Loucy (cell line): Measurements from ENCODE around the gene ZFYVE21.

Source experiments
- H2AFZ ChIP-seq: fragments of 200-600 bp; sonication (generic); 2 replicates; pipeline ENCODE4 v1.6.0; 2016; ENCODE audit warnings: antibody characterized with exemption, mild to moderate bottlenecking, low read length, moderate library complexity
- H3F3A ChIP-seq: fragments of 200-600 bp; 2 replicates; pipeline ENCODE4 v1.6.0; 2016; ENCODE audit warnings: antibody characterized with exemption, low read depth, mild to moderate bottlenecking
- H3K27me3 ChIP-seq: fragments of 200-600 bp; sonication (generic); 2 replicates; pipeline ENCODE4 v1.6.1; 2014; ENCODE audit warnings: low read length, mild to moderate bottlenecking; ENCODE audit not compliant: insufficient read depth, poor library complexity, severe bottlenecking
- H3K36me3 ChIP-seq: fragments of 200-600 bp; sonication (generic); 2 replicates; pipeline ENCODE4 v1.6.1; 2016; ENCODE audit warnings: low read length; ENCODE audit not compliant: insufficient read depth
- H3K4me1 ChIP-seq: fragments of 200-600 bp; sonication (generic); 2 replicates; pipeline ENCODE4 v1.5.1; 2014; ENCODE audit warnings: low read length, mild to moderate bottlenecking; ENCODE audit not compliant: insufficient read depth, poor library complexity, severe bottlenecking
- H3K4me2 ChIP-seq: fragments of 200-600 bp; sonication (generic); 2 replicates; pipeline ENCODE4 v1.6.0; 2014; ENCODE audit warnings: antibody characterized with exemption, low read length, low read depth, mild to moderate bottlenecking; ENCODE audit not compliant: poor library complexity, severe bottlenecking
- H3K4me3 ChIP-seq: fragments of 200-600 bp; sonication (generic); 2 replicates; pipeline ENCODE4 v1.5.1; 2014; ENCODE audit warnings: low read length, mild to moderate bottlenecking, mixed read lengths; ENCODE audit not compliant: poor library complexity, severe bottlenecking
- H3K79me2 ChIP-seq: fragments of 200-600 bp; sonication (generic); 2 replicates; pipeline ENCODE4 v1.6.1; 2014; ENCODE audit warnings: low read length; ENCODE audit not compliant: insufficient read depth
- H3K9ac ChIP-seq: fragments of 200-600 bp; sonication (generic); 2 replicates; pipeline ENCODE4 v1.6.0; 2014; ENCODE audit warnings: mild to moderate bottlenecking, low read depth, low read length, moderate library complexity; ENCODE audit not compliant: poor library complexity, severe bottlenecking
- H3K9me2 ChIP-seq: fragments of 200-600 bp; sonication (generic); replicated peaks from 2 replicates; pipeline ENCODE4 v1.6.1; 2016; ENCODE audit warnings: low read depth, low read length, mixed read lengths
- H3K9me3 ChIP-seq: fragments of 200-600 bp; sonication (generic); 2 replicates; pipeline ENCODE4 v1.6.1; 2014; ENCODE audit warnings: mild to moderate bottlenecking, antibody characterized with exemption, low read length, low read depth; ENCODE audit not compliant: insufficient read depth
- H4K20me1 ChIP-seq: fragments of 200-600 bp; sonication (generic); 2 replicates; pipeline ENCODE4 v1.6.0; 2014; ENCODE audit warnings: antibody characterized with exemption, low read length, mild to moderate bottlenecking; ENCODE audit not compliant: insufficient read depth, poor library complexity, severe bottlenecking
- EZH2phosphoT487 ChIP-seq: fragments of 200-600 bp; IDR thresholded peaks from 2 replicates; pipeline ENCODE4 v1.6.1; 2018; ENCODE audit warnings: antibody characterized with exemption, mild to moderate bottlenecking, moderate library complexity, borderline replicate concordance
- TF ChIP-seq, protein P1 (sequence below): fragments of 200-600 bp; sonication (generic); conservative IDR thresholded peaks from 2 replicates; pipeline ENCODE4 v1.5.1; 2014; ENCODE audit warnings: mild to moderate bottlenecking, antibody characterized with exemption, low read length

The ZFYVE21 gene

DNA sequence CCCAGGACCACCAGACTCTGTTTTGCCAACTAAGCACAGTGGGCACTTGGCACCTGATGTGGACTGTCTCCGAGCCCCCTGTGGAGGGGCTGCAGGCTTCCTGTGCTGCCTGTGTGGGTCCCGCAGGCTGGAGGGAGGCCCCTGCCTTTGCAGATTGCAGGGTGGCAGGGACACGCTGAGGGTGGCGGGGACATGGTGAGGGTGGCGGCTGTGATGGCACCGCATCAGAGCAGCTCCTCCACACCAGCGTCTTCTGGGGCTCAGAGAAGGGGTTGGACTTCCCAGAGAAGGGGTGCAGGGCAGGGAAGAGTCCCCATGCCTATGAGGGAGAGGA is 8.1 kb downstream of the ZFYVE21 start:
- Histone ChIP-seq H4K20me1 (no peaks in the 10 kb centered on the region), H3K4me2 (no peak overlapping the region), H2AFZ (no peak overlapping the region), H3K79me2 (peaks cover 8% of the 10 kb centered on the region; the same call in 1 of the 2 replicates), H3K9ac (no peak overlapping the region), H3F3A (no peaks in the 10 kb centered on the region), H3K27me3 (no peaks in the 10 kb centered on the region), H3K36me3 (no peaks in the 10 kb centered on the region), H3K4me1 (no peaks in the 10 kb centered on the region), H3K9me3 (no peaks in the 10 kb centered on the region), H3K4me3 (no peak overlapping the region), H3K9me2 (no peaks in the 10 kb centered on the region)
- TF ChIP-seq, protein P1, sequence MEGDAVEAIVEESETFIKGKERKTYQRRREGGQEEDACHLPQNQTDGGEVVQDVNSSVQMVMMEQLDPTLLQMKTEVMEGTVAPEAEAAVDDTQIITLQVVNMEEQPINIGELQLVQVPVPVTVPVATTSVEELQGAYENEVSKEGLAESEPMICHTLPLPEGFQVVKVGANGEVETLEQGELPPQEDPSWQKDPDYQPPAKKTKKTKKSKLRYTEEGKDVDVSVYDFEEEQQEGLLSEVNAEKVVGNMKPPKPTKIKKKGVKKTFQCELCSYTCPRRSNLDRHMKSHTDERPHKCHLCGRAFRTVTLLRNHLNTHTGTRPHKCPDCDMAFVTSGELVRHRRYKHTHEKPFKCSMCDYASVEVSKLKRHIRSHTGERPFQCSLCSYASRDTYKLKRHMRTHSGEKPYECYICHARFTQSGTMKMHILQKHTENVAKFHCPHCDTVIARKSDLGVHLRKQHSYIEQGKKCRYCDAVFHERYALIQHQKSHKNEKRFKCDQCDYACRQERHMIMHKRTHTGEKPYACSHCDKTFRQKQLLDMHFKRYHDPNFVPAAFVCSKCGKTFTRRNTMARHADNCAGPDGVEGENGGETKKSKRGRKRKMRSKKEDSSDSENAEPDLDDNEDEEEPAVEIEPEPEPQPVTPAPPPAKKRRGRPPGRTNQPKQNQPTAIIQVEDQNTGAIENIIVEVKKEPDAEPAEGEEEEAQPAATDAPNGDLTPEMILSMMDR, result no peak
- no peak for TF ChIP-seq EZH2phosphoT487

DNA sequence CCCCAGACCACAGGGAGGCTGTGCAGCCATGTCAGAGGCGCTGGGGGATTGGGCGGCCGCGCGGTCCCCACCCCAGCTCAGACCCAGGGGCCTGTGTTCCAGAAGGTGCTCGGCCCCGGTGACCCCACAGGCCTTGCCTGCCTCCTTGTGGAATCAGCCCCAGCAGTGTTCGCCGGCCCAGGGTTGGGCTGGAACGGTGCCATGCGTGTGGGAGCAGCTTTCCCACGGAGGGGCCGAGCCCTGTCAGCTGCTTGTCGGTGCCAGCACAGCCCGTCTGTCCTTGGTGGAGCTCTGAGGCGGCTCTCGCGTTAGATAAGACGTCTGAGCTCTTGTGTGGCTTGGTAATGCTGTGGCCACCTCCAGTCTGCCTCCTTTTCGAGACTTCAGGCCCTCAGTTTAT is 8.5 kb downstream of the ZFYVE21 start:
- Histone ChIP-seq H3K9ac (no peak overlapping the region), H3K79me2 (peaks cover 8% of the 10 kb centered on the region; the same call in 1 of the 2 replicates), H3K27me3 (no peaks in the 10 kb centered on the region), H3K9me3 (no peaks in the 10 kb centered on the region), H3K36me3 (peaks cover 2% of the 10 kb centered on the region; the same call in 1 of the 2 replicates), H3K4me1 (no peaks in the 10 kb centered on the region), H4K20me1 (no peaks in the 10 kb centered on the region), H2AFZ (no peak overlapping the region), H3K9me2 (no peaks in the 10 kb centered on the region), H3K4me2 (no peak overlapping the region), H3F3A (no peaks in the 10 kb centered on the region), H3K4me3 (no peak overlapping the region)
- TF ChIP-seq, protein P1, result no peak
- TF ChIP-seq EZH2phosphoT487, result no peak

DNA sequence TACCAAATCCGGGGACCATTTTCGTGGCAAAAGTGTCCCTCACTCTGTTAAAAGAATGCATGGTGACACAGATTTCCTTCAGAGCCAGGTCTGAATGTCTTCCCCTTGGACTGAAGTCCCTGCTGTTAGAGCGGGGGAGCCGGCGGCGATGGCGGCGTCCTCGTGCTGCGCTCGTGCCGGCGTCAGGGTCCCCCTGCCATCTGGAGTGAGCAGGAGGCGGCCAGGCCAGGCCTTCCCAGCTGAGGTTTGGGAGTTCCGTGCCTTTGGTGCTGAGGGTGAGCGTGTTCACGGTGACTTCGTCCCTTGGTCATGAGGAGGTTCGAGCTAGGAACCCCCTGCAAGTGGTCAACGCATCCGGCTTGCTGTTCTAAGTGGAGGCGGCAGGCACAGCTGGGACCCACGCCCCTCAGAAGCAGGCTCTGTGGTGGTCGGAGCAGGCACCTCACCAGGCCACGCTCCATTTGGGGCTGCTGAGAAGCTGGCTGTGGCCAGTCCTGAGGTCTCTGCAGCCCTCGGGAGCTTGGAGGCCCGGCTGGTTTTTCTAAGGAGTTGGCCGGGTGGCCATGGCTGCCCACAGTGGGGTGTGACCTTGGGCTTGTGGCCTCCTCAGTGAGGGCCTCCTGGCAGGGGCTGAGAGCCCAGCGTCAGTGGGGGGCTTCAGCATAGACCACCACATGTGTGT is 9.5 kb downstream of the ZFYVE21 start:
- Histone ChIP-seq H4K20me1 (no peaks in the 10 kb centered on the region), H3K4me1 (no peaks in the 10 kb centered on the region), H2AFZ (no peak overlapping the region), H3K9me3 (no peaks in the 10 kb centered on the region), H3K9ac (no peak overlapping the region), H3K4me2 (no peak overlapping the region), H3K36me3 (peaks cover 11% of the 10 kb centered on the region; the same call in 1 of the 2 replicates), H3K9me2 (no peaks in the 10 kb centered on the region), H3K4me3 (no peak overlapping the region), H3F3A (no peaks in the 10 kb centered on the region), H3K27me3 (no peaks in the 10 kb centered on the region), H3K79me2 (peaks cover under 1% of the 10 kb centered on the region; the same call in 1 of the 2 replicates)
- no peak for TF ChIP-seq EZH2phosphoT487
- TF ChIP-seq, protein P1, result no peak
